GM21723 (cell line): ENCODE data around the gene PRDM15.

Experiments
- ATAC-seq: cut with Tn5 transposase; IDR thresholded peaks from one replicate; pipeline ENCODE4 v1.9.1; 2021; ENCODE audit warnings: mild to moderate bottlenecking, moderate library complexity; ENCODE audit not compliant: unreplicated experiment

PRDM15 gene

GRCh38 chr21:41888749-41889376, 9.7 kb upstream of the PRDM15 start:
- no peak for ATAC-seq

DNA sequence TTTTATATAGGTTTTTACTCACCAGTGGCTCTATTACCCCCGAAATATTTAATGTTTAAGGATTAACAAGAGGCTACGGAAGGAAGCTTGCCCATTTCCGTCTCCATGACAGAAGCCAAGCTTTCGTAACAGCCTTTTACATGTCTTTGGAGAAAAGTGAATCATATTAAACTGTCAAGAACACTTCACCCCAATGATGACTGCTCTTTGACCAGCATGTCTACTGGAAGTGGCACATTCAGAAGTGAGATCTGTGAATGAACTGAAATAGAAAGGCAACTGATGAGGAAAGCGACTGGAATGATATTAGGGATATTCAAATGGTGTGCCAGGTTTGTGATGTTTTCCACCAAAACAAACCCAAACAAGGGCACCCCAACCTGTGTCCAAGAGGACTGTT, 8.5 kb upstream of the PRDM15 start:
- ATAC-seq: no peak

DNA sequence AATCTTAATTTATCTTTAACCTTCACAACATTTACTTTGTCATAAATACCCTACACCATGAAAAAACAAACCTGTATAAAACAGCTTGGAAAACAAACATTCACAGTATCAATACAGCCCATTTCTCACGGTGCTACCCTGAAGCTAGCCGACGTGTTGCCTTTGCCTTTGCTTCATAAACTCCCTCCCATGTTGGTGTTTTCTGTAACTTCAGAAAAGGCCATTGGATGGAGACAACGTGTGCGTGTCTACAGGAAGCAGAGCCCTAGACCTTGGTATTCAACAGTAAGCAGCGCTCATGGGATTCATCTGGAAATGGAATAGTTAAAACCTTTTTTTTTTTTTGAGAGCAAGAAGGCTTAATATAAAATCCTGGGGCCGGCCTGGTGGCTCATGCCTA, 7.2 kb upstream of the PRDM15 start:
- ATAC-seq: no peak

DNA sequence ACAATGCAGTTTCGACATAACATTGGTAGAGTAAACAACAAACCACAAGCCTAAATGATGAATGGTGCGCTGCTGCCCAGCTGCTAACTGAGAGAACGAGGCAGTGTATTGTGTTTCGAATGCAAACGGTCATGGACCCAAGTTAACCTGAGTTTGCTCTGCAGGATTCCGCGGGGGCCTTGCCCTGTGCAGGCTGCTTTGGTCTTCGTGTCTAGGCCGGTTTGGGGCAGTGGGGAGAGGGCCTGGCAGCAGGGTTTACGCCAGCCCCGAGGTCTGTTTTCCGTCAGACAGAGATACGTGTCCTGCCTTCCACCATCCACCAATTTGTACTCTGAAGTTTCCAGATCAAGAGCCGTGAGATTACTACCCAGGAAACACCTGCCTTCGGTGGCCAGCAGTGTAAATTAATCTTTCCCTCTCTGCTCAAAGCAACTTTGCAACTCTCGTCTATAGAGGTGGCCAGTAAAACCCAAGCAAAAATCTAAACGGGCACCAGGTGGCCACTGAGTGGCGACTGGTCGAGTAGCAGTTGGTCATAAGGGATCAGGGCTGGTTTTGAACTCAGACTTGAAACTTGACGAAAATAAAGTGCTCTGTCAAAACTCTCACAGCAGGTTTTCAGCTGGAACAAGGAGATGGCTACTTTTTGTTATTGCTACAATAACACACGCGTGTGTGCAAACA, 6.3 kb upstream of the PRDM15 start:
- ATAC-seq: no peak

- no peak for ATAC-seq
These were observed 5.4 kb upstream of the PRDM15 start for GRCh38 chr21:41884501-41885030.

DNA sequence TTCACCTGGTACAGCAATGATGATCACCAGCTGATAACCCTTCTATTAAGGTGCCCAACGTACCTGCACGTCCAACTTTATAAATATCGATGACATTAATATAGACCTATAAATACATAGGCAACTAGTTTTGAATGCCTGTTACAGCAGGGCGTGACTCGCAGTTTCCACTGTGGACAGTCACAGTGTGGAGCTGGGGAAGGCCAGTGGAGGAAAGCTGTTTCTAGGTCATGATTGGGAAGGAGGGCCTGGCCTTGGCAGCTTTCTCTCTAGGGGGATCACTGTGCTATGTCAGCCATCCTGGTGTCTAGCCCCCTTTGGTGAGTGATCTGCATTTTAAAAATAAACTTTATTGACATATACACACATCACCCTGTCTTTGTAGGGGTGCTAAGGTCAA, 4.4 kb upstream of the PRDM15 start:
- ATAC-seq: no peak

GRCh38 chr21:41881051-41881450, 1.9 kb upstream of the PRDM15 start:
- no peak for ATAC-seq

GRCh38 chr21:41880153-41880552, 1.0 kb upstream of the PRDM15 start:
- ATAC-seq: no peak

- peak; percentile 43 for ATAC-seq
These were observed 334 bp downstream of the PRDM15 start for GRCh38 chr21:41878831-41879189.

DNA sequence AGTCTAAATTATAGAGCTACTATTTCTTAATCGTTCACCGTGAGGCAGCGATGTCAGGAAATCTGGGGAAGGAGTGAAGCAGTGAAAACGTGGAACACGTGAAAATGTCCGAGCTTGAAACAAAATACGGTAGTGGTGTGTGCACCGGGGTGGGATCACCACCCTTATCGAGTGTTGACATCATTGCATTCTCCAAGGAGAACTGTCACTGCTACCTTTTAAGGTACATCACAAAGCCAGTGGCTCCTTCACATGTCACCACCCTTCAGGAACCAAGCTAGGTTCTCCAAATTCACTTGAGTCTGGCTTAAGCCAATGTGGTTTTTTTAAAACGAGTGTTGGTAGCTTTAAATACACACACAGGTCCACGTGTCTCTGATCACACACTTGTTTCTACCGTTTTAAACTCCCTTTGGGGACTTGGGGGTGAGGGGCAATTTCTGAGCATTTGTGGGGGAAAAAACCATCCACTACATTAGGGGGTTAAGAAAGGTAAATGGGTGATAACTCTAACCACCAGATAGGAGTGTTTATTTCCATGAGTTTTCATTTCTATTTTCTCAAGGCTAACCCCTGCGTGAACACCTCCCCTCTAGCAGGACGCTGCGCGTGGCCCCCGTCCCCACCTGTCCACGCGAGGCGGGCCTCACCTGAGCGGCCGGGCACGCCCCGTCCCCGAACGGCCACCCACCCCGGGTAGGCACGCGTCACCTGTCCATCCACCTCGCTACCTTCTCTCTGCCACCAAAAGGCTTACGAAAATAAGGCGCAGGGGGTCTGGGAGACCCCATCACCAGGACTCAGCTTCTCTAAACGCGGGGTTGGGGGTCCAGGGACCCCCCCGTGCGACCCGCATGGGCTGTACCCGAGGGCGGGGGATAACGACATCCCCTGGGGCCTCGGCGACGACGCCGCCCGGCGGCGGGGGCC, 978 bp downstream of the PRDM15 start:
- peak; percentile 38 for ATAC-seq

- ATAC-seq: no peak
These were observed 2.1 kb downstream of the PRDM15 start for GRCh38 chr21:41876928-41877652.

GRCh38 chr21:41876396-41876795, 2.7 kb downstream of the PRDM15 start:
- no peak for ATAC-seq

DNA sequence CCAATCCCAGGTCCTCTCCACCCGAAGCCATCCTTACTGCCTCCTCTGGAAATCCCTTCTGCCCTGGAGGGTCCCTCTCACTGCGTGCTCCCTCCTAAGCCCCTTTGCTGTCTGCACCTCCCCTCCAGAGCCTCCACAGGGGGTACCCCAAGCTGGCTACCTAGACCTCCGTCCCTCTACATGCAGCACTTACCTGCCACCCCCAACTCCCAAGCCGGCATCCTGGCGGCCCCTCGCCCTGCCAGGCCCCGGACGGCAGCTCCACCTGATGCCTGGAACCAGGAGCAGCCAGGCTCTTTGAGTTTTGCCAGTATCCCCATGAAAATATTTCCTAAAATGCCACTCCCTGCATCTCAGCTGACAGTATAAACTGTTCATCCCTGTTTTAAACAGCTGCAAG, 4.1 kb downstream of the PRDM15 start:
- ATAC-seq: no peak

GRCh38 chr21:41874611-41875010, 4.5 kb downstream of the PRDM15 start:
- no peak for ATAC-seq

GRCh38 chr21:41873426-41873825, 5.7 kb downstream of the PRDM15 start:
- ATAC-seq: no peak

DNA sequence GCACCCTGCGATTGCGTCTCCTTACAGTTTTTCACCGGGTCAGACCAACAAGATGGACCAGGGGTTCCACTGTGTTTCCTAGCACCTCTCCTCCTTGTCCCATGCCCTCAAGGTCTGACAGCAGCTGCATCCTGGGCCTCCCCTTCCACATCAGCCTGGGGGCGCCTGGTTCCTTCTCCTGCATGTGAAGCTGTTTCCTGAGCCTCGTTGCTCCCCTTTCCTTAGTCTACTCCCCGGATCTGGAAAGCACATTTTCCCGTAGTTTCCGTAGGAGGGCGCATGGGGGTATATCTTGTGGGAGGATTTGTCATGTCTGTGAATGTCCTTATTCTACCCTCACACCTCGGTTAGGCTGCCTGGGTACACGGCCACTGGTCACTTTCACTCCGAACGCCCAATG, 6.1 kb downstream of the PRDM15 start:
- no peak for ATAC-seq

DNA sequence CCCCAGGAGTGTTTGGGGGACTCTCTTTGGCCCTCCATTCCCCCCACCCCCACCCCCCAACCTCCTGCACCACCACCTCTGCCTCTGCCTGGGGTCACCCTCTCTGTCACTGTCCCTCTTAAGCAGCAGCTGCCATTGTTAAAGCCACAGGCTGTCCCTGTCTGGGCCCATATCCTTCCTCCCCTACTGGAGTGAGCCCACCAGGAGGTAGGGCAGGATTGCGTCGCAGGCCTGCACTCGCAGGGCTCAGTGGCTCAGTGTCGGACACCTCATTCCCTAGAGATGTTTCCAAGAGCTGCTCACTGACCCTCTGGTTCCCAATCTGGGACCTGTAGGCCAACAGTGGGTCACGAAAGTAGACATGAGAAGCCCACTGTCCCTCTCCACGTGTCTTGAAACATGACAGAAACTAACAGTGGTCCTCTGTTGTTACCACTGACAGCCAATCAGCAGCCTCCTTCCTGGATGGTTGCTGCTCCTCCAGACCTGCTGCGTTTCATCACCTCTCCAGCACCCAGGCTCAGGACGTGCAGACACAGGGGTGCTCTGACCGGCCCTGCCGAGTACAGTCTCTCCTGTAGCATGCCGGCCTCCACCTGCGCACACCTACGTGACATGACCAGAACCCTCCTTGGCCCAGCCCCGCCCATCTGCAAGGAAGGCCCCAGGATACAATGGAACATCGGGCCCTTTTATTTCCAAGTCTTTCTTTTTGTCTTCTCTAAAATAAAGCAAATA, 7.7 kb downstream of the PRDM15 start:
- ATAC-seq: no peak

DNA sequence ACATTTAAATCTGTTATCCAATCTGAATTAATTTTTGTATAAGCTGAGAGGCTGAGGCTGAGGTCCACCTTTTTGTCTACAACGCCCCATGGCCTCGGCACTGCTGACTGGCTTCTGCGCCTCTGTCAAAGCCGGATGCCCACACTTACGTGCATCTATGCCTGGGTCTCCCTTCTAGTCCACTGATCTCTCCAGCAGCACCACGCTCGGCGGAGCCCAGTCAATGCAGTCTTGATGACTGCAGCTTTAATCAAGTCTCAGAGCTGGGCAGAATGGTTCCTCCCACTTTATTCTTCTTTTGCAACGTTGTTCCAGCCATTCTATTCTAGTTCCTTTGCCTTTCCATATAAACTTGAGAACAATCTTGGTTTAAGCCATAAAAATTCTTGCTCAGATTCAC, 9.4 kb downstream of the PRDM15 start:
- no peak for ATAC-seq

DNA sequence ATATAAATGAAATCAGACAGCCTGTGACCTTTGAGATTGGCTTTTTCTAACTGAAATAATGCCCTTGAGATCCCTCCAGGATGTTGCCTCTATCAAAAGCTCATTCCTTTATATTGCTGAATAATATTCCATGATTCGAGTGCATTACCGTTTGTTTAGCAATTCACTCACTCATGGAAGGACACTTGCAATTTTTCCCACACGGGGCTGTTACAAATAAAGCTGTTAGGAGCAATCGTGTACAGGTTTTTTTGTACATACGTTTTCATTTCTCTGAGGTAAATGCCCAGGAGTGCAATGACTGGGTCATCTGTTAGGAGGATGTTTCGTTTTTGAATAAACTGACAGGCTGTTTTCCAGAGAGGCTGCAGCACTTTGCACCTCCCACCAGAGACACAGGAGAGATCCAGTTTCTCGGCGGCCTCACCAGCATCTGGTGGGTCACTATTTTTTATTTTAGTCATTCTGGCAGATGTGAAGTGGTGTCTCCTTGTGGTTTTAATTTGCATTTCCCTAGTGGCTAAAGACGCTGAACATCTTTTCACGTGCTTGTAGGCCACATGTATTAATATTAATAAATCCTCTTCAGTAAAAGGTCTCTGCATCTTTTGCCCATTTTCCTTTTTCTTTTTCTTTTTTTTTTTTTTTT, 11.0 kb downstream of the PRDM15 start:
- ATAC-seq: peak; percentile 50

- no peak for ATAC-seq
These were observed 11.8 kb downstream of the PRDM15 start for GRCh38 chr21:41867313-41867712.
